DND-41 (cell line): ENCODE data around the gene PUM1.

Experiments used
- CTCF ChIP-seq: IDR thresholded peaks from 2 replicates; pipeline ENCODE4 v1.5.1; 2012; ENCODE audit warnings: borderline replicate concordance, low read length, moderate library complexity, mild to moderate bottlenecking; ENCODE audit not compliant: poor library complexity, severe bottlenecking; ENCODE audit errors: extremely low read depth
- EZH2 ChIP-seq: IDR thresholded peaks from 3 replicates; pipeline ENCODE4 v1.6.1; 2012; ENCODE audit warnings: borderline replicate concordance, low read depth, mild to moderate bottlenecking, moderate library complexity, low read length, inconsistent platforms; ENCODE audit not compliant: severe bottlenecking

- TF ChIP-seq CTCF (no peak), EZH2 (no peak)
Observed at GRCh38 chr1:30995990-30996612, 69.4 kb downstream of the PUM1 start.
